NCI-H69 (cell line): ENCODE measurements around the gene MARCHF10.
"Not testable (repeated sequence)": the region's sequence is repeated elsewhere in the genome, so short reads cannot be mapped to it uniquely, and the experiment has no call there.

ENCODE experiments used
- DNase-seq: peaks from one replicate; lab custom pipeline; 2025; lab: John Stamatoyannopoulos, UW

Gene MARCHF10

GRCh38 chr17:62790564-62790986 lies 17.5 kb downstream of the MARCHF10 start:
- DNase-seq = peak; percentile 83

DNA sequence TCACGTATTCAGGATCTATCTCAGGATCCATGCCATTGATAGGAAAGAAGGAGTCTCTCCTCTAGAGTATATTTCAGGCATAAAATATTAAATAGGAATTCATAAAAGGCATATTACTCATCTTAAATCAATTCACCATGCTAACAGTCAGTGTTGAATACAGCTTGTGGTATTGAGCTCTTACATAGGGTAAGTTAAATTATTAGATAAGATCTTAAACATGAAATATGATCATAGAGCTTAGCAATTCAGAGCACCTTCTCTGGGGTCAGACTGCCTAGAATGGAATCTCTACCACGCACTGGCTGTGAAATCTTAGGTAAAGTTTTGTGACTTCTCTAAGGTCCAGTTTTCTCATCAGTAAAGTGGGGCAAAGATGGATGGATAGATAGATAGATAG lies 20.7 kb downstream of the MARCHF10 start:
- no peak for DNase-seq

- no peak for DNase-seq
Measured at GRCh38 chr17:62786646-62787045, 21.5 kb downstream of the MARCHF10 start.

GRCh38 chr17:62785983-62786382 lies 22.1 kb downstream of the MARCHF10 start:
- not testable (repeated sequence) for DNase-seq

- DNase-seq = no peak
Measured at GRCh38 chr17:62782730-62783270, 25.3 kb downstream of the MARCHF10 start.

DNA sequence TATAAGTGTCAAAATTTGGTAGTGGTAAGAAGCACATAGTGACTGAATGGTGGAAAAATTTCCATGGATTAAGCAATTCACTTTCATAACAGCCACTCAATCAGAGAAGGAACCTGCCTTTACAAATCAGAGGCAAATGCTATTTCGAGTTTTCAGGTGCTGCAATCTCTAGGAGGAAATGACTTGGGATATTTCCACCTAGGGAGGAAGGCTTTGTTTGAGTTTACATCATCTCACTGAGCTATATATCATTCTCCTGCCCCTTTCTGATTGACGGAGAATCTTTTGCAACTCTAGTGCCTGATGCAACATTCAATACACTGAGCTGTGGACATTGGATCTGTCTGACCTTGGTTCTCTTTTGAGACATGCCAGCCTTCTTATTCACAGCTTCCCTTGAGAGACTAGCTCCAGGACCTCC lies 26.3 kb downstream of the MARCHF10 start:
- no peak for DNase-seq

GRCh38 chr17:62781356-62781755 lies 26.8 kb downstream of the MARCHF10 start:
- DNase-seq = no peak

DNA sequence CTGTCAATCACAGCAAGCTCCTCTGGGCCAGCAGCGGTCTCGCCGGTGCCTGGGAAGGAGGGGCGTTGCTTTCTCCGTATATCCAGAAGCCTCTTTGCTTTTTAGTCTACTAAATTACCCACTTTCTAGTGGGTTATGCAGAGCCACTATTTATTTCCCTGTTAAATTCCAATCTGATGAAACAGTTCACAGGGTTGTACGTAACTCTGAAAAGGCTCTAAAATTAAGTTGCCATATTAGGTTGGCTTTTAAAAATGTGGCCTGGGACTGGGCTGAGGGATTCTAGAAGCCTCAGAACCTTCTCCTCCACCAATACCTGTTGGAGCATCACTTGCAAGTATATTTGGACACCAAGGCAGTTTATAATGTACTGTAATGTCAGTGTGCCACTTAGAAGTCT lies 27.2 kb downstream of the MARCHF10 start:
- DNase-seq = no peak

DNA sequence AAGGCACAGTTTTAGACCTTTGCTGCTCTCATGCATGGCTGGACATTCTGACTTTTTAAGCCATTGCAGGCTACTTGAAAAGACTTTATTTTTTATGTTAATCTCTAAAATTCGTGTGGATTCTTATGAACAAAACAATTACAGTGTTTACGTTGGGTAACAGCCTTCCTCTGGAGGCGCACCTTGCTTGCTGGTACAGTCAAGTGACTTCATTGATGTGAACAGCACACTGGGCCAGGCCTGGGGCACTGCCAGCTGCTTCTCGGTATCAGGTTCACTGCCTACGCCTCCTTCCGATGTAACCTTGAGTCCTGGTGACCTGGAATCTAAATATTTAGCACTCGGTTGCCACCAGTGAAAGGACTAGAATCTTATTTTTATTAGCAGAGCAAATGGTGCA lies 27.8 kb downstream of the MARCHF10 start:
- peak; percentile 24 for DNase-seq

DNA sequence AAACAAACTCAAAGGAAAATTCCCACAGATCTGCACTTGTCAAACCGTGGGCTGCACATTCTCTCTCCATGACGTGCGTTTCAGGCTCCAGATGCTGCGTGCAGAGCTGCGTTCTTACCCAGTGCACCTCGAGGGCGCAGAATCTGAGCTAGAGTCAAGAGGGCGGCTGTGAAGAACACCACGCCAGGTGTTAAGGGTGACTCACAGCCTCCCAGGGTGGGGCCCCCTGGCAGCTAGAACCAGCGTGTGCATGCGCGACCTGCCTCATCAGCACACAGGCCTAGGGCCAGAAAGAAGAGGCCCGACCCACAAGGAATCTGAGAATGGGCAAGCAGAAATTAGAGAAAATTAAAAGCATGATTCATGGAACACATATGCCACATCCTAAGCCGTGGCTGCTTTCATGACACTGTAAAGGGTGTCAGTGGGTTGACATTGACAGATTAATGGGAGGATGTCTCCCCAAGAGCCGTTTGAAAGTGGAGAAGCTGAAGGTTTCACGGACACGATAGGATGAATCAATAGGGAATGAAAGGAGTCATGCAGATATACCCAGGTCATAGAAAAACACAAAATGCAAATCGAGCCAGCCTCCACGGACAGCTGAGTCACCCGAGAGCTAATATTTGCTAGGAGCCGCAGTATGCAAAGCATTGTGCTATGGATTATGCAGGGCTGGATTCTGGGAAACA lies 29.0 kb downstream of the MARCHF10 start:
- peak; percentile 95 for DNase-seq

- DNase-seq = no peak
Measured at GRCh38 chr17:62775876-62776275, 32.2 kb downstream of the MARCHF10 start.

DNA sequence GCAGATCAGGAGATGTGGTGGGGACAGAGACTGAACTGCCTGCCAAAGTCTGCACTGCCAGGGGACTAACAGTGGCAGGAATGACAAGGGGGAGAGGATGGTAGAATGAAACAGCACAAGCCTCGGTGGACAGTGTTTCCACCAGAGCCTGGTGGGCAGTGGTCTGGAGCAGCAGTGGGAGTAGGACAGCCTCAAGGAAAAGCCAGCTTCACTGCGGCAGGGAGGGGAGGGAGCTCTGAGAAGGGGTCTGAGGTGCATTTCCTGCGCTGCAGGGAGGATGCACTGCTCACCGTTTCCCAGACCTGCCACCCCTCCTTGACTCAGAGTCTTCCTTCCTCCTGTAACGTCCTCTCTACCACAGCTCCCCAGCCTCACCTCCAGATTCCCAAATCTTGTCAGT lies 33.8 kb downstream of the MARCHF10 start:
- DNase-seq = no peak

DNA sequence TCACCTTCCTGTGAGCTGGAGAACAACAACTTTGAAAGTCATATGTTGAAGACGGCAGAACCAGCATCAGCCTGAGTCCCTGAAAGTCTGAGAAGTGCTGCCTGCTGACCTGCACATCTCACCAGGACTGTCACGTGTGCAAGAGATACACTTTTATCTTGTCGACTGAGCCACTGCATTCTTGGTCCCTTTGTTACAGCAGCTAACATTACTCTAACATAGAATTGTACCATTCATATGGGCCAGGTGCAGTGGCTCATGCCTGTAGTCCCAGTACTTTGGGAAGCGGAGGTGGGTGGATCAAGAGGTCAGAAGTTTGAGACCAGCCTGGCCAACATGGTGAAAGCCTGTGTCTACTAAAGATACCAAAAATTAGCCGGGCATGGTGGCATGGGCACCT lies 40.1 kb downstream of the MARCHF10 start:
- DNase-seq = no peak

DNA sequence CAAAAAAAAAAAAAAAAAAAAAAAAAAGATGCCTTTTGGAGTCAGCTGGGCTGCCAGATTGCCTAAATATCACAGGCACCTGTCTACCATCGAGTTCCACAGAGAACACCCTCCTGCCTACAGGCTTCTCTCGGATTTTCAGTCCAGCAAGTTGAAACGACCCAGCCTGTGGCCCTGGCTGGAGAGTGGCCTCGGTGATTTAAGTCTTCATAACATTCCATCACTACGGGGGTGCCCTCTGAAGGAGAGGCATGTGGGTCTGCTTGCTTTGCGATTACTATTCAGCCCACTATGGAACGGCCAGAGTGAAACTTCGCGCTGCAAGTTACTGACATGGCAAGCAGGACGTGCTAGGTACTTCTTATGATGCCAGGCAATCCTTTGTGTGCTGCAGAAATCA lies 42.8 kb downstream of the MARCHF10 start:
- DNase-seq = no peak

DNA sequence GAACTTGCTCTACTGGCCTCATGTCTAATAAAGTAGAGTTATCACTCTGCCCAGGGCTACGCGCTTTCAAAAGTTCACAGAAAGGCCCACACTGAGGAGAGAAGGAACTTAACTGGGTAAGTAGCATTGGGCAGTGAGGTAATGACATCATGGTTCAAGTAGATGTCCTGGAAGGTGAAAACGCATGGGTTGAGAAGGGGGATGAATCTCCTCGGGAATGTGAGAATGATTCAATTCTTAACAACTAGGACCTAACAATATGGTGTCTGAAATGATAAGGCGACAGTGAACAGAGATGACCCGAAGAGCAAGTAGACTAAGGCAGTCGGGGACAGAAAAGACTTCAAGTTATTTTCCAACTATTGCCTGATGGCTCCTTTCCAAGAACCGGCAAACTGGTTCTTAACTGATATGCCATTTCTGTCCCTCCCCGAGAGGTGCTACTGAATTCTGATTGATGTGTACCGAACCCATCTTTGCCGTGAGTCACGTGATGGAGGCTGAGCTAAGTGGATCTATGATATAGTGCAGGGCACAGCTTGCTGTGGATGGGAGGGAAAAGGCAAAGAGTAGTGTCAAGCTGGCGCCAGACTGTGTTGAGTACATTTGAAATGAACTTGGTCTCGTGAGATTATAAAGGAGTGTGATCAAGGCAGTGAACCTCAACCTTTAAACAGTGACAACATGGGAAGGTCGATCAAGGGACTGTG lies 44.1 kb downstream of the MARCHF10 start:
- DNase-seq = no peak

DNA sequence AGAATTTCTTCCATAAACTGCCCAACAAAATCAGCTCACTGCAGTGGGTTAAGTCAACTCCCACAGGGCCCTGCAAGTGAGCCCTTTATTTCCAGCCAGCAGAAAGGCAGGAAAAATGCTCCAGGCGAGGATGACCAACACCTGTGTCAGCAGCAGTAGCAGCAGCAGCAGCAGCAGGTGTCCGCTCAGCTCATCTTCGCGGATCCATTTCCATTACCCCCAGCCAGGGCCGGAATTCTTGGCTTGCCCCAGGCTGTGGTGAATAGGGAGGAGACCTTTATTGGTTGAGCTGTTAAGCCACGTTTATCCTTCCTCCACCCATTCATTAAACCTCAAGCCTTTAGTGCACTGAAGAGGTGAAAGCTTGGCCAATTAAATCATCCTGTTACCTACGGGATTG lies 46.2 kb downstream of the MARCHF10 start:
- peak; percentile 97 for DNase-seq

DNA sequence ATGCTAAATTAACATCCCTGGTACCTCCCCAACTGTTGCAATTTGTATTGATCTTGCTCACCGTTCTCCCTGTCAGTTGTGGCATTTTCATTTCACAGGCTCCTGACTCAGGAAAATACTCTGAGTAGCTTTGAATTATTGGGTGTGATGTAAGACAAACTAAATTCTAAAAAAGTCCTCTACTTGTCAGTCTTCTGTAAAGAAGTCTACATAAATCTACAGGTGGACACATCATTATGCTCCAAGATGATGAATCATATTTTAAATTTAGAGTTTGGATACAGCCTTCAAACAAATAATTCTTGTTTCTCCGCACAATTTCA lies 47.2 kb downstream of the MARCHF10 start:
- no peak for DNase-seq

GRCh38 chr17:62760059-62760944 lies 47.8 kb downstream of the MARCHF10 start:
- no peak for DNase-seq

GRCh38 chr17:62757500-62757951 lies 50.6 kb downstream of the MARCHF10 start:
- no peak for DNase-seq

DNA sequence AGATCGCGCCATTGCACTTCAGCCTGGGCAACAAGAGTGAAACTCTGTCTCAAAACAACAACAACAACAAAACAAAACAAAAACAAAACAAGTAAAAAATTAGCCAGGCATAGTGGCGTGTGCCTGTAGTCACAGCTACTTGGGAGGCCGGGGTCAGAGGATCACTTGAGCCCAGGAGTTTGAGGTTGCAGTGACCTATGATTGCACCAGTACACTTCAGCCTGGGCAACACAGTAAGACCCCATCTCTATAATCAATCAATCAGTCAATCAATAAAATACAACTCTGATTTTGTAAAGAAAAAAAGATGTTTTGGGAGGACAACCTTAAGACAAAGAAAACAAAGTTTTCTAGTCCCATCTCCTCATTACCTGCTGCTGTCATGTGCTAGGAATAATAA lies 51.9 kb downstream of the MARCHF10 start:
- DNase-seq = no peak

DNA sequence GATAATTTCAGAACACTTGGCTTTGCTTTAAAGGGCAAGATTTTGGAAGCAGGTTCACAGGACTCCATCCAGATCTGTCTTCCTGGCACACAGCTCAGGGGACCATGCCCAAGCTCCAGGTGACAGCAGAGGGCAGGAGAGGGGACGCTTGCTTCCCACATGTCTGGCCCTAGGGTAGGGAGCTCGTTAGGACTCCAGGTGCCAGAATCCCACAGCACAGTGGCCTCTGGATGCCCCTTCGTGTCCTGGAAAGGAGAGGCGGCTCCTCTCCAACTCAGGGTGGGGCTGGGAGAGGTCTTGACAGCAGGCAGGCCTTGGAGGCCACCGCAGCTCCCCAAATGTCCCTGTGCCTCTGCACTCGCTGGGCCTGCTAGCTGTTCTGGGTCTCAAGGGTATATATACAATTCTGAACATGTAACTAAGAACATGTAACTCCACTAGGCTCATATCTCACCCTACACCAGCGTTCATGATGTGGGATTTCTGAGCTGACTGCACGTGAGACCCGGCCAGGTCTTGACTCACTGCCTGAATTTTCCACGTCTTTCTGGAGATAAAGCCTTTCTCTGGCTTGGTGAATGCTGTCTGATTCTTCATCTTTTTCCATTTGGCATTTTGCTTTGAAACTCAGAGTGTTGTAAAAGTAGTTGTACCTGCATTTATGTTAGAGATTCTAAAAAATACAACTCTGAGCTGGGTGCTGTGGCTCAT lies 52.8 kb downstream of the MARCHF10 start:
- DNase-seq = no peak

DNA sequence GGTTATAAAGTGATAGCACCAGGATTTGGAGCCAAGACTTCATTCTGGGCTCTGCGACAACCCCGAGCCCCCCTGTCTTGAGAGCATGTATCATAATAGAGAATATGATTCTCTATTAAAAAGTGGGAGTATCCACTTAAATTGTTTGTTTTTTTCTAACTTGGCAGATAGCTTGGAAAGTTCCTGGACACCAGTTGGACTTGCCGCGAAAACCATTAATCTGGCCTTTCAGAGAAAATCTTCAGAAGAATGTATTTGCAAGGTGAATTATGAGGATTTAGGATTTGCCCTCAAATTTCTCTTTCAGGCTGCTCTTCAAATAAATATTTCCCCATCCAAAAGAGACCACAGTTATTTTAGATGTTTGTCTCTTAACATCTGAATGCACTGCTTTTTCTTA lies 53.5 kb downstream of the MARCHF10 start:
- no peak for DNase-seq
